GM12878 (cell line): ENCODE data around the gene TNFAIP2.

Experiments used
- BHLHE40 ChIP-seq, 2 experiments: fragments of 450-650 bp in 1 of 2; IDR thresholded peaks; 2 replicates each; pipeline ENCODE4 v1.6.1; 2011 to 2017; ENCODE audit warnings: low read depth in 2 of 2, borderline replicate concordance in 1 of 2, improper control_type of control experiment in 1 of 2, low read length in 1 of 2, mild to moderate bottlenecking in 1 of 2
- EP300 ChIP-seq, 2 experiments: fragments of 150-350 bp in 1 of 2; IDR thresholded peaks; 2 replicates each; pipeline ENCODE4 v1.6.1; 2011 to 2012; ENCODE audit warnings: low read depth in 2 of 2, low read length in 2 of 2, borderline replicate concordance in 1 of 2, improper control_type of control experiment in 1 of 2, inconsistent platforms in 1 of 2; ENCODE audit not compliant: control insufficient read depth in 1 of 2
- EZH2 ChIP-seq: IDR thresholded peaks from 2 replicates; pipeline ENCODE4 v1.6.1; 2012; ENCODE audit warnings: low read depth, mild to moderate bottlenecking, control low read depth, inconsistent platforms, low read length, borderline replicate concordance; ENCODE audit not compliant: control insufficient read depth
- FOXK2 ChIP-seq: fragments of 450-650 bp; IDR thresholded peaks from 2 replicates; pipeline ENCODE4 v1.6.1; 2017; ENCODE audit warnings: mild to moderate bottlenecking, moderate library complexity
- PML ChIP-seq: IDR thresholded peaks from 2 replicates; pipeline ENCODE4 v1.6.1; 2012; ENCODE audit warnings: low read length, inconsistent platforms
- ZBED1 ChIP-seq: IDR thresholded peaks from 2 replicates; pipeline ENCODE4 v1.6.1; 2016; ENCODE audit warnings: borderline replicate concordance

DNA sequence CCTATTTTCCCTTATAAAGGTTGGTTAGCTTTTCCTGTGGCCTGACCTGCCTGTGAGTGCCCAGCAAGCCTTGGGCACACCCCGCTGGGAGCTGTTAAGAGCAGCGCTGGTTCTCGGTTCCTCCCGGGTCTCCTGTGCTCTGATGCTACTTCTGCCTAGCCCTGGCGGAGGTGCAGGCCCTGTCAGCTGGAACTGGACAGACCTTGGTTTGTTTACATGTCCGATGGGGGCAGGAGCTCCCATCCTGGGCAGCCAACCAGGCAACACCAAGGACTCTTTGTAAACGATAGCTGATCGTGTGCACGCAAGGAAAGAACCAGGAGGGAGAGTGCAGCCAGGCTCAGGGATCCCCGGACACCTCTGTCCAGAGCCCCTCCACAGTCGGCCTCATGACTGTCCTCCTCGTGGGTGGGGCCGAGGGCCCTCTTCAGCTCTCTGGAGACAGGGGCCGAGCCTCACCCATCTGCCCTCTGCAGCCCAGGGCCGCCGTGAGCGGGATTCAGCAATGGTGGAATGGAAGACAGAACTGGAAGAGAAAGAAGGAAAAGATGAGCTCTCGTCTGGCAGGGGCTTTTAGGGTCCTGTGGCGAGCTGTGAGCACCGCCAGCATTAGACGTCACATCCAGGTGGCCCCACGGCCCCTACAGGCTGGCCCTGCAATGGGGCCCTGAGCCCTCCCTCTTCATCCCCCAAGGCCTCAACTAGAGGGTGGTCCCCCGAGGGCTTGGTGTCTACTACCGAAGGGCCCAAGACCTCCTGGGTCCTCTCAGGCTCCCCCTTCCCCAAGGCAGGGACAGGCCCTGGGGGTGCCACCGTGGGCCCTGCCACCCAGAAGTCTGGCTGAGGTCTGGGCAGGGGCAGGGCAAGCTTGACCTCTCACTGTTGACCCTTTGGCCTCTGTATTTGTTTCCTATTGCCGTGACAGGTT is 12.3 kb downstream of the TNFAIP2 start:
- TF ChIP-seq FOXK2, result no peak
- TF ChIP-seq ZBED1, result no peak
- no peak for TF ChIP-seq PML
- no peak for TF ChIP-seq BHLHE40 (IDR thresholded peaks at IDR 0.05; ENCODE audit: borderline replicate concordance in 1 of 2, low read depth in 2 of 2, low read length in 1 of 2)
- TF ChIP-seq EZH2, result no peak
- no peak for TF ChIP-seq EP300 (IDR thresholded peaks at IDR 0.05; ENCODE audit: borderline replicate concordance in 1 of 2, control insufficient read depth in 1 of 2, low read depth in 2 of 2, low read length in 2 of 2)
